Posterior cingulate gyrus (tissue), 11 donors: ENCODE data around the gene ZG16.
"Not testable (repeated sequence)": the region's sequence is repeated elsewhere in the genome, so short reads cannot be mapped to it uniquely, and the experiment has no call there.

Experiments
- DNase-seq, 10 donors: peaks; one replicate each; pipeline versions ENCODE4 v3.0.0 to v3.0.0-alpha.2; 2020 to 2021; ENCODE audit warnings: mixed read lengths in 3 of 10
- intact Hi-C: fragments of 100-400 bp; cut with DNase I; formaldehyde crosslinking; loops from one replicate; pipeline ENCODE4 v1.15.1; 2023

Gene ZG16

GRCh38 chr16:29747947-29748759, 29.9 kb upstream of the ZG16 start:
- intact Hi-C loops, result no loop called here

GRCh38 chr16:29748760-29749149, 29.3 kb upstream of the ZG16 start:
- DNase-seq, intact Hi-C loops: not testable (repeated sequence)

More at GRCh38 chr16:29747947-29748759, 29.9 kb upstream of the ZG16 start:
- DNase-seq, result peak in 1 of 10 donors; percentile 50

GRCh38 chr16:29753516-29753915, 24.5 kb upstream of the ZG16 start:
- intact Hi-C loops, result no loop called here
- no peak for DNase-seq

GRCh38 chr16:29756654-29757053, 21.4 kb upstream of the ZG16 start:
- intact Hi-C loops, result no loop called here
- no peak for DNase-seq

- DNase-seq, result peak in 1 of 10 donors; percentile 50
- intact Hi-C loops, result not testable (repeated sequence)
Observed at GRCh38 chr16:29757086-29757485, 21.0 kb upstream of the ZG16 start.

GRCh38 chr16:29757950-29758466, 20.0 kb upstream of the ZG16 start:
- DNase-seq, result peak in 1 of 10 donors; percentile 13
- intact Hi-C loops, result no loop called here

GRCh38 chr16:29760567-29761279, 17.3 kb upstream of the ZG16 start:
- peak in 1 of 10 donors; percentile 33 for DNase-seq
- intact Hi-C loops, result no loop called here

GRCh38 chr16:29761280-29761651, 16.8 kb upstream of the ZG16 start:
- intact Hi-C loops, DNase-seq: not testable (repeated sequence)

GRCh38 chr16:29761882-29762281, 16.2 kb upstream of the ZG16 start:
- intact Hi-C loops, result no loop called here
- no peak for DNase-seq

GRCh38 chr16:29763326-29763725, 14.7 kb upstream of the ZG16 start:
- intact Hi-C loops, result no loop called here
- DNase-seq, result peak in 2 of 10 donors; percentile 17 to 18

- intact Hi-C loops, result no loop called here
- no peak for DNase-seq
Observed at GRCh38 chr16:29765167-29766032, 12.7 kb upstream of the ZG16 start.

- intact Hi-C loops, result no loop called here
- DNase-seq, result no peak
Observed at GRCh38 chr16:29766571-29766970, 11.5 kb upstream of the ZG16 start.

- intact Hi-C loops, result no loop called here
- no peak for DNase-seq
Observed at GRCh38 chr16:29767062-29767461, 11.0 kb upstream of the ZG16 start.

GRCh38 chr16:29769507-29769906, 8.5 kb upstream of the ZG16 start:
- intact Hi-C loops, result no loop called here
- DNase-seq, result no peak

GRCh38 chr16:29770250-29770929, 7.7 kb upstream of the ZG16 start:
- intact Hi-C loops, result no loop called here
- DNase-seq, result peak in 1 of 10 donors; percentile 67

- DNase-seq, intact Hi-C loops: not testable (repeated sequence)
Observed at GRCh38 chr16:29772330-29772729, 5.7 kb upstream of the ZG16 start.

GRCh38 chr16:29774730-29775129, 3.3 kb upstream of the ZG16 start:
- DNase-seq, result no peak
- intact Hi-C loops, result no loop called here

GRCh38 chr16:29775742-29776408, 2.2 kb upstream of the ZG16 start:
- intact Hi-C loops, result no loop called here
- no peak for DNase-seq

- intact Hi-C loops, result no loop called here
- no peak for DNase-seq
Observed at GRCh38 chr16:29779474-29779873, 1.4 kb downstream of the ZG16 start.
